WTC11 (cell line): ENCODE measurements around the gene OSBPL5. TPM values are rescaled to one million over a fixed set of nuclear protein-coding genes. Genes with fewer than 3 reads are reported as not detected.

Experiments
- ATAC-seq: fragments of 200-7000 bp; cut with Tn5 transposase; 2 replicates; pipeline ENCODE4 v1.10.0; 2021; ENCODE audit warnings: mild to moderate bottlenecking, moderate library complexity
- CTCF ChIA-PET: fragments of 300-600 bp; sonication (Branson Sonifier 250); formaldehyde crosslinking; loops from one replicate; lab custom pipeline; 2021; ENCODE audit warnings: antibody characterized with exemption; lab: Charles Lee
- POLR2A ChIA-PET: fragments of 350-600 bp; sonication (Branson Sonifier 250); formaldehyde crosslinking; loops from one replicate; lab custom pipeline; 2021; ENCODE audit warnings: antibody characterized with exemption; lab: Charles Lee
- DNase-seq: peaks from one replicate; pipeline ENCODE4 v3.0.0; 2021; ENCODE audit warnings: low spot score
- H3K27ac Mint-ChIP-seq: 2 replicates; pipeline ENCODE4 v1.8.0; 2021; ENCODE audit warnings: mixed read lengths
- H3K27me3 Mint-ChIP-seq: 2 replicates; pipeline ENCODE4 v1.8.0; 2021; ENCODE audit warnings: low read depth, mild to moderate bottlenecking, moderate library complexity, mixed read lengths
- H3K36me3 Mint-ChIP-seq: 2 replicates; pipeline ENCODE4 v1.8.0; 2021; ENCODE audit warnings: mixed read lengths
- H3K4me1 Mint-ChIP-seq: 2 replicates; pipeline ENCODE4 v1.8.0; 2022; ENCODE audit warnings: mixed read lengths
- H3K4me3 Mint-ChIP-seq: 2 replicates; pipeline ENCODE4 v1.8.0; 2021; ENCODE audit warnings: mild to moderate bottlenecking, moderate library complexity, mixed read lengths
- H3K9me3 Mint-ChIP-seq: 2 replicates; pipeline ENCODE4 v1.8.0; 2021; ENCODE audit warnings: mixed read lengths
- FOXJ3 ChIP-seq: sonication (generic); formaldehyde crosslinking; IDR thresholded peaks from 2 replicates; pipeline ENCODE4 v1.9.0; 2021; ENCODE audit warnings: missing genetic modification reagents, mild to moderate bottlenecking, borderline replicate concordance
- HMGA2 ChIP-seq: fragments of 250-450 bp; sonication (Bioruptor Pico); IDR thresholded peaks from 2 replicates; pipeline ENCODE4 v1.4.0; 2021; ENCODE audit warnings: mild to moderate bottlenecking, moderate library complexity
- NFATC4 ChIP-seq: fragments of 250-450 bp; sonication (Bioruptor Pico); IDR thresholded peaks from 2 replicates; pipeline ENCODE4 v1.9.0; 2021; ENCODE audit warnings: mild to moderate bottlenecking
- NFE2L1 ChIP-seq: sonication (generic); formaldehyde crosslinking; IDR thresholded peaks from 2 replicates; pipeline ENCODE4 v1.8.1; 2023; ENCODE audit warnings: missing genetic modification reagents
- NR1H2 ChIP-seq: sonication (generic); formaldehyde crosslinking; IDR thresholded peaks from 2 replicates; pipeline ENCODE4 v1.9.0; 2021; ENCODE audit warnings: mild to moderate bottlenecking, moderate library complexity, missing genetic modification reagents
- NR3C1 ChIP-seq: sonication (generic); formaldehyde crosslinking; conservative IDR thresholded peaks from 2 replicates; pipeline ENCODE4 v1.8.1; 2023; ENCODE audit warnings: low read depth, mild to moderate bottlenecking, missing genetic modification reagents
- RELA ChIP-seq: sonication (generic); formaldehyde crosslinking; IDR thresholded peaks from 2 replicates; pipeline ENCODE4 v1.8.1; 2022; ENCODE audit warnings: missing genetic modification reagents, mild to moderate bottlenecking, borderline replicate concordance
- SMAD4 ChIP-seq: sonication (generic); formaldehyde crosslinking; IDR thresholded peaks from 2 replicates; pipeline ENCODE4 v1.8.0; 2022; ENCODE audit warnings: mild to moderate bottlenecking, missing genetic modification reagents
- TP53 ChIP-seq: sonication (generic); formaldehyde crosslinking; IDR thresholded peaks from 2 replicates; pipeline ENCODE4 v1.8.1; 2023; ENCODE audit warnings: mild to moderate bottlenecking, missing genetic modification reagents
- total RNA-seq: library from RNA; stranded (reverse); gene quantifications from 3 replicates; pipeline ENCODE4 v1.2.3, GENCODE V29; 2021
- TF ChIP-seq, protein P1 (sequence below): fragments of 250-450 bp; sonication (Bioruptor Pico); IDR thresholded peaks from 2 replicates; pipeline ENCODE4 v1.9.0; 2021; ENCODE audit warnings: mild to moderate bottlenecking, borderline replicate concordance
- TF ChIP-seq, protein P2 (sequence below): sonication (generic); formaldehyde crosslinking; IDR thresholded peaks from 2 replicates; pipeline ENCODE4 v1.8.1; 2023; ENCODE audit warnings: mild to moderate bottlenecking, missing genetic modification reagents, moderate library complexity
- TF ChIP-seq, protein P3 (sequence below): fragments of 250-450 bp; sonication (Bioruptor Pico); IDR thresholded peaks from 2 replicates; pipeline ENCODE4 v2.1.2; 2022; ENCODE audit warnings: mild to moderate bottlenecking, moderate library complexity
- TF ChIP-seq, protein P4 (sequence below): sonication (generic); formaldehyde crosslinking; IDR thresholded peaks from 2 replicates; pipeline ENCODE4 v1.8.0; 2023; ENCODE audit warnings: mild to moderate bottlenecking, missing genetic modification reagents

The OSBPL5 gene
- total RNA-seq, 1 experiment from 2014 or later, result 17.7 TPM

DNA sequence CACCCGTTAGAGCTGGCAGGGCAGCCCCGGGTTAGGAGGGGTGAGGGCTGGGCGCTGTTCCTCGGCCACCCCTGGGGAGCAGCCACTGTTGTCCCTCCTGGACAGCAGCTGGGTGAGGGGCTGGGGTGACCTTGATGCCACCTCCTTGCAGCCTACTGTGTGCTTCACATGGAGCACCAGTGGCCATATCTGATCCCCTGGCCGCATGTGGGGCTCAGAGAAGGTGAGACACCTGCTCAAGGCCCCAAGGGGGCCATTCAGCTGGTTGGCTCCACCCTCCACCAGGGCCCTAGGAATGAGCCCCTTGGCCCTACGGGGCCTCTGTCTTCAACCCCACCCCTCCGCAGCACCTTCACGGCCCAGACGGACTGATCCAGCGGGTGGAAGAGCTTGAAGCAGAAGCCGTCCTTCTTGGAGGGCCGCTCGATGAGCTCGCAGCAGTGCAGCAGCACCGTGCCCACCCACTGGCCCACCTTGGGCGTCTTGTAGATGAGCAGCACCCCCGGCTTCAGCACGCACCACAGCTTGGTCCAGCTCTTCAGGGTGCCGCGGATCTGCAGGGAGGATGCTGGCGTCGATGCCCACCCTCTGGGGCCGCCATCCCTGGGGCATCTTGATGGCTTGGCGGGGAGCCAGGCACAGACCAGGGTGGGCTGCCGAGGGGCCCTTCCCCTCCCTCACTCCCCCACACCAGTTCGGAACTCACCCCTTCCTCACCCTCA is 44.9 kb downstream of the OSBPL5 start:
- H3K4me3 Mint-ChIP-seq, result no peak overlapping the region
- DNase-seq, result peak; percentile 5
- H3K27me3 Mint-ChIP-seq, result peaks cover 3% of the 10 kb centered on the region; the same call in 1 of the 2 replicates
- ChIA-PET POLR2A (no interaction called here), CTCF (interaction anchor here (0.9 to 1.5 kb wide), 2 partner anchors 10 to 16 kb away, joined by 3 to 7 read pairs; no protein-coding TSS in a partner anchor)
- no peak overlapping the region for H3K27ac Mint-ChIP-seq
- TF ChIP-seq NFE2L1 (no peak), NFATC4 (CRISPR knock-in tag) (no peak), TP53 (CRISPR knock-in tag) (no peak)
- peaks cover 27% of the 10 kb centered on the region for H3K9me3 Mint-ChIP-seq
- ATAC-seq, result no peak
- peaks cover 29% of the 10 kb centered on the region for H3K36me3 Mint-ChIP-seq
- H3K4me1 Mint-ChIP-seq, result peaks cover 2% of the 10 kb centered on the region; the same call in 1 of the 2 replicates

DNA sequence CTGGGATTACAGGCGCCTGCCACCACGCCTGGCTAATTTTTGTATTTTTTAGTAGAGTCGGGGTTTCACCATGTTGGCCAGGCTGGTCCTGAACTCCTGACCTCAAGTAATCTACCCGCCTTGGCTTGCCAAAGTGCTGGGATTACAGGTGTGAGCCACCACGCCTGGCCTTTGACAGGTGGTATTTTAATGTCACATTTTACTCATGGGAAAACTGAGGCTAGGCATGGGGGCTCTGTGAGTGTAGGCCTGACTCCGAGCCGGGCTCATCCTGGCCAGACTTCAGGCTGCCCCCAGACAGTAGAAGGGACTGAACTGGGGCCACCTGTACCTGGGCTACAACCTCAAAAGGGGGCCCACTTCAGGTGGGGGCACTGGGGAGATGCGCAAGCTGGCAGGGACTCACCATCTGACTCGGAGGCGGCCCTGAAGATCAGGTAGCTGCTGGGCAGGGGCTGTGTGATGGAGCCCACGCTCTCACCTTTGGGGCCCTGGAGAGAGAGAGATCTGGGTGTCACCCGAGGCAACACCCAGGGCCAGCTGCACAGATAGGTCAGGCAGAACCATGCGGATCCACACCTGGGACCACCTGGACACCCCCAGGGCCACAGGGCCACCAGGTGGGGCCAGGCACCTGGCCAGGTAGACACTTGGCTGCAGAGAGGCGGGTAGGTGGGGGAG is 45.8 kb downstream of the OSBPL5 start:
- Mint-ChIP-seq H3K27me3 (peaks cover 3% of the 10 kb centered on the region; the same call in 1 of the 2 replicates), H3K4me1 (peaks cover 2% of the 10 kb centered on the region; the same call in 1 of the 2 replicates), H3K4me3 (no peak overlapping the region), H3K27ac (no peak overlapping the region), H3K9me3 (peaks cover 34% of the 10 kb centered on the region), H3K36me3 (peaks cover 34% of the 10 kb centered on the region)
- ChIA-PET POLR2A (no interaction called here), CTCF (interaction anchor here (0.6 to 1.7 kb wide), 2 partner anchors 12 to 13 kb away, joined by 4 read pairs; no protein-coding TSS in a partner anchor)
- ATAC-seq (no peak), DNase-seq (peak; percentile 5)
- TF ChIP-seq, protein P1, sequence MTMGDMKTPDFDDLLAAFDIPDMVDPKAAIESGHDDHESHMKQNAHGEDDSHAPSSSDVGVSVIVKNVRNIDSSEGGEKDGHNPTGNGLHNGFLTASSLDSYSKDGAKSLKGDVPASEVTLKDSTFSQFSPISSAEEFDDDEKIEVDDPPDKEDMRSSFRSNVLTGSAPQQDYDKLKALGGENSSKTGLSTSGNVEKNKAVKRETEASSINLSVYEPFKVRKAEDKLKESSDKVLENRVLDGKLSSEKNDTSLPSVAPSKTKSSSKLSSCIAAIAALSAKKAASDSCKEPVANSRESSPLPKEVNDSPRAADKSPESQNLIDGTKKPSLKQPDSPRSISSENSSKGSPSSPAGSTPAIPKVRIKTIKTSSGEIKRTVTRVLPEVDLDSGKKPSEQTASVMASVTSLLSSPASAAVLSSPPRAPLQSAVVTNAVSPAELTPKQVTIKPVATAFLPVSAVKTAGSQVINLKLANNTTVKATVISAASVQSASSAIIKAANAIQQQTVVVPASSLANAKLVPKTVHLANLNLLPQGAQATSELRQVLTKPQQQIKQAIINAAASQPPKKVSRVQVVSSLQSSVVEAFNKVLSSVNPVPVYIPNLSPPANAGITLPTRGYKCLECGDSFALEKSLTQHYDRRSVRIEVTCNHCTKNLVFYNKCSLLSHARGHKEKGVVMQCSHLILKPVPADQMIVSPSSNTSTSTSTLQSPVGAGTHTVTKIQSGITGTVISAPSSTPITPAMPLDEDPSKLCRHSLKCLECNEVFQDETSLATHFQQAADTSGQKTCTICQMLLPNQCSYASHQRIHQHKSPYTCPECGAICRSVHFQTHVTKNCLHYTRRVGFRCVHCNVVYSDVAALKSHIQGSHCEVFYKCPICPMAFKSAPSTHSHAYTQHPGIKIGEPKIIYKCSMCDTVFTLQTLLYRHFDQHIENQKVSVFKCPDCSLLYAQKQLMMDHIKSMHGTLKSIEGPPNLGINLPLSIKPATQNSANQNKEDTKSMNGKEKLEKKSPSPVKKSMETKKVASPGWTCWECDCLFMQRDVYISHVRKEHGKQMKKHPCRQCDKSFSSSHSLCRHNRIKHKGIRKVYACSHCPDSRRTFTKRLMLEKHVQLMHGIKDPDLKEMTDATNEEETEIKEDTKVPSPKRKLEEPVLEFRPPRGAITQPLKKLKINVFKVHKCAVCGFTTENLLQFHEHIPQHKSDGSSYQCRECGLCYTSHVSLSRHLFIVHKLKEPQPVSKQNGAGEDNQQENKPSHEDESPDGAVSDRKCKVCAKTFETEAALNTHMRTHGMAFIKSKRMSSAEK (CRISPR knock-in tag), result no peak
- TF ChIP-seq, protein P2, sequence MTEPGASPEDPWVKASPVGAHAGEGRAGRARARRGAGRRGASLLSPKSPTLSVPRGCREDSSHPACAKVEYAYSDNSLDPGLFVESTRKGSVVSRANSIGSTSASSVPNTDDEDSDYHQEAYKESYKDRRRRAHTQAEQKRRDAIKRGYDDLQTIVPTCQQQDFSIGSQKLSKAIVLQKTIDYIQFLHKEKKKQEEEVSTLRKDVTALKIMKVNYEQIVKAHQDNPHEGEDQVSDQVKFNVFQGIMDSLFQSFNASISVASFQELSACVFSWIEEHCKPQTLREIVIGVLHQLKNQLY (CRISPR knock-in tag), result no peak
- TF ChIP-seq FOXJ3, result no peak
- TF ChIP-seq, protein P3, sequence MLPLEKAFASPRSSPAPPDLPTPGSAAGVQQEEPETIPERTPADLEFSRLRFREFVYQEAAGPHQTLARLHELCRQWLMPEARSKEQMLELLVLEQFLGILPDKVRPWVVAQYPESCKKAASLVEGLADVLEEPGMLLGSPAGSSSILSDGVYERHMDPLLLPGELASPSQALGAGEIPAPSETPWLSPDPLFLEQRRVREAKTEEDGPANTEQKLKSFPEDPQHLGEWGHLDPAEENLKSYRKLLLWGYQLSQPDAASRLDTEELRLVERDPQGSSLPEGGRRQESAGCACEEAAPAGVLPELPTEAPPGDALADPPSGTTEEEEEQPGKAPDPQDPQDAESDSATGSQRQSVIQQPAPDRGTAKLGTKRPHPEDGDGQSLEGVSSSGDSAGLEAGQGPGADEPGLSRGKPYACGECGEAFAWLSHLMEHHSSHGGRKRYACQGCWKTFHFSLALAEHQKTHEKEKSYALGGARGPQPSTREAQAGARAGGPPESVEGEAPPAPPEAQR (CRISPR knock-in tag), result no peak
- TF ChIP-seq NR3C1 (CRISPR knock-in tag), result no peak
- TF ChIP-seq SMAD4 (CRISPR knock-in tag), result no peak
- no peak for TF ChIP-seq NR1H2 (CRISPR knock-in tag)
- TF ChIP-seq, protein P4, sequence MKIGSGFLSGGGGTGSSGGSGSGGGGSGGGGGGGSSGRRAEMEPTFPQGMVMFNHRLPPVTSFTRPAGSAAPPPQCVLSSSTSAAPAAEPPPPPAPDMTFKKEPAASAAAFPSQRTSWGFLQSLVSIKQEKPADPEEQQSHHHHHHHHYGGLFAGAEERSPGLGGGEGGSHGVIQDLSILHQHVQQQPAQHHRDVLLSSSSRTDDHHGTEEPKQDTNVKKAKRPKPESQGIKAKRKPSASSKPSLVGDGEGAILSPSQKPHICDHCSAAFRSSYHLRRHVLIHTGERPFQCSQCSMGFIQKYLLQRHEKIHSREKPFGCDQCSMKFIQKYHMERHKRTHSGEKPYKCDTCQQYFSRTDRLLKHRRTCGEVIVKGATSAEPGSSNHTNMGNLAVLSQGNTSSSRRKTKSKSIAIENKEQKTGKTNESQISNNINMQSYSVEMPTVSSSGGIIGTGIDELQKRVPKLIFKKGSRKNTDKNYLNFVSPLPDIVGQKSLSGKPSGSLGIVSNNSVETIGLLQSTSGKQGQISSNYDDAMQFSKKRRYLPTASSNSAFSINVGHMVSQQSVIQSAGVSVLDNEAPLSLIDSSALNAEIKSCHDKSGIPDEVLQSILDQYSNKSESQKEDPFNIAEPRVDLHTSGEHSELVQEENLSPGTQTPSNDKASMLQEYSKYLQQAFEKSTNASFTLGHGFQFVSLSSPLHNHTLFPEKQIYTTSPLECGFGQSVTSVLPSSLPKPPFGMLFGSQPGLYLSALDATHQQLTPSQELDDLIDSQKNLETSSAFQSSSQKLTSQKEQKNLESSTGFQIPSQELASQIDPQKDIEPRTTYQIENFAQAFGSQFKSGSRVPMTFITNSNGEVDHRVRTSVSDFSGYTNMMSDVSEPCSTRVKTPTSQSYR, result no peak
- TF ChIP-seq RELA (CRISPR knock-in tag), result no peak
- TF ChIP-seq HMGA2 (CRISPR knock-in tag), result no peak
- no peak for TF ChIP-seq NFE2L1
